Limb (tissue), 2 donors: ENCODE data around the gene CEP76.
"Not testable (repeated sequence)": the region's sequence is repeated elsewhere in the genome, so short reads cannot be mapped to it uniquely, and the experiment has no call there.

ENCODE experiments used
- DNase-seq, 2 donors: peaks; one replicate each; pipeline ENCODE4 v3.0.0-alpha.2; 2016; ENCODE audit errors: extremely low spot score in 2 of 2

CEP76 gene

GRCh38 chr18:12645751-12646203 lies 56.7 kb downstream of the CEP76 start:
- DNase-seq: no peak

GRCh38 chr18:12645254-12645653 lies 57.3 kb downstream of the CEP76 start:
- no peak for DNase-seq

GRCh38 chr18:12643756-12644155 lies 58.8 kb downstream of the CEP76 start:
- not testable (repeated sequence) for DNase-seq

- no peak for DNase-seq
Measured at GRCh38 chr18:12640881-12641200, 61.7 kb downstream of the CEP76 start.

- no peak for DNase-seq
Measured at GRCh38 chr18:12639990-12640880, 62.3 kb downstream of the CEP76 start.

- DNase-seq: no peak
Measured at GRCh38 chr18:12638644-12639124, 63.8 kb downstream of the CEP76 start.

GRCh38 chr18:12637901-12638643 lies 64.5 kb downstream of the CEP76 start:
- DNase-seq: no peak

- DNase-seq: no peak
Measured at GRCh38 chr18:12637393-12637792, 65.1 kb downstream of the CEP76 start.

GRCh38 chr18:12631831-12632477 lies 70.6 kb downstream of the CEP76 start:
- DNase-seq: no peak

- no peak for DNase-seq
Measured at GRCh38 chr18:12630136-12630535, 72.4 kb downstream of the CEP76 start.

- DNase-seq: no peak
Measured at GRCh38 chr18:12628706-12629702, 73.5 kb downstream of the CEP76 start.

GRCh38 chr18:12627199-12627598 lies 75.3 kb downstream of the CEP76 start:
- DNase-seq: not testable (repeated sequence)

GRCh38 chr18:12625241-12625640 lies 77.3 kb downstream of the CEP76 start:
- DNase-seq: no peak
